ENCODE data around the gene EFNA2.

The EFNA2 gene

GRCh38 chr19:1295169-1296012 lies 9.7 kb downstream of the EFNA2 start:
- no peak for TF ChIP-seq CTCF (conservative IDR thresholded peaks at IDR 0.05; ENCODE audit: low read length)
- no peak for DNase-seq (ENCODE audit: low read depth)
- H3K4me3 ChIP-seq (ENCODE audit: low read length): no peak overlapping the region

GRCh38 chr19:1296078-1296477 lies 10.4 kb downstream of the EFNA2 start:
- no peak for DNase-seq (ENCODE audit: low read depth)
- TF ChIP-seq CTCF (conservative IDR thresholded peaks at IDR 0.05; ENCODE audit: low read length): no peak
- no peak overlapping the region for H3K4me3 ChIP-seq (ENCODE audit: low read length)

GRCh38 chr19:1296575-1297271 lies 11.1 kb downstream of the EFNA2 start:
- H3K4me3 ChIP-seq (ENCODE audit: low read length): no peak overlapping the region
- DNase-seq (ENCODE audit: low read depth): no peak
- no peak for TF ChIP-seq CTCF (conservative IDR thresholded peaks at IDR 0.05; ENCODE audit: low read length)

- DNase-seq (ENCODE audit: low read depth): no peak
- TF ChIP-seq CTCF (conservative IDR thresholded peaks at IDR 0.05; ENCODE audit: low read length): no peak
- H3K4me3 ChIP-seq (ENCODE audit: low read length): no peak overlapping the region
Measured at GRCh38 chr19:1298235-1298634, 12.6 kb downstream of the EFNA2 start.

- no peak for DNase-seq (ENCODE audit: low read depth)
- no peak for TF ChIP-seq CTCF (conservative IDR thresholded peaks at IDR 0.05; ENCODE audit: low read length)
- H3K4me3 ChIP-seq (ENCODE audit: low read length): no peak overlapping the region
Measured at GRCh38 chr19:1299801-1300200, 14.1 kb downstream of the EFNA2 start.

- TF ChIP-seq CTCF (conservative IDR thresholded peaks at IDR 0.05; ENCODE audit: low read length): no peak
- H3K4me3 ChIP-seq (ENCODE audit: low read length): no peak overlapping the region
- no peak for DNase-seq (ENCODE audit: low read depth)
Measured at GRCh38 chr19:1300744-1301490, 15.2 kb downstream of the EFNA2 start.

All from AG10803 (cell line).